ENCODE measurements around the gene DGLUCY.
"Not testable (repeated sequence)": the region's sequence is repeated elsewhere in the genome, so short reads cannot be mapped to it uniquely, and the experiment has no call there.

DGLUCY gene

GRCh38 chr14:91152499-91152898 lies 38.6 kb downstream of the DGLUCY start:
- H3K27me3 ChIP-seq (replicated peaks; ENCODE audit: control insufficient read depth, insufficient read depth, low read length) = no peaks in the 10 kb centered on the region
- TF ChIP-seq CTCF (IDR thresholded peaks at IDR 0.05; ENCODE audit: insufficient read depth, low read length, poor library complexity, severe bottlenecking) = no peak
- no peak overlapping the region for H3K4me3 ChIP-seq (replicated peaks; ENCODE audit: low read depth, low read length)
- no peak for DNase-seq (ENCODE audit: extremely low read depth, insufficient read length)
- peaks cover 6% of the 10 kb centered on the region for H3K36me3 ChIP-seq (ENCODE audit: control insufficient read depth, insufficient read depth, low read length)

- Histone ChIP-seq H3K36me3 (ENCODE audit: control insufficient read depth, insufficient read depth, low read length) (peaks cover 12% of the 10 kb centered on the region), H3K27me3 (replicated peaks; ENCODE audit: control insufficient read depth, insufficient read depth, low read length) (no peaks in the 10 kb centered on the region), H3K4me3 (replicated peaks; ENCODE audit: low read depth, low read length) (no peak overlapping the region)
- TF ChIP-seq CTCF (IDR thresholded peaks at IDR 0.05; ENCODE audit: insufficient read depth, low read length, poor library complexity, severe bottlenecking) = no peak
- DNase-seq (ENCODE audit: extremely low read depth, insufficient read length) = no peak
Observed at GRCh38 chr14:91153360-91153759, 39.5 kb downstream of the DGLUCY start.

GRCh38 chr14:91154851-91155625 lies 41.2 kb downstream of the DGLUCY start:
- TF ChIP-seq CTCF (IDR thresholded peaks at IDR 0.05; ENCODE audit: insufficient read depth, low read length, poor library complexity, severe bottlenecking) = no peak
- H3K27me3 ChIP-seq (replicated peaks; ENCODE audit: control insufficient read depth, insufficient read depth, low read length) = no peaks in the 10 kb centered on the region
- DNase-seq (ENCODE audit: extremely low read depth, insufficient read length) = no peak
- H3K36me3 ChIP-seq (ENCODE audit: control insufficient read depth, insufficient read depth, low read length) = peaks cover 20% of the 10 kb centered on the region
- H3K4me3 ChIP-seq (replicated peaks; ENCODE audit: low read depth, low read length) = no peak overlapping the region

- Histone ChIP-seq H3K36me3 (ENCODE audit: control insufficient read depth, insufficient read depth, low read length) (peaks cover 24% of the 10 kb centered on the region), H3K4me3 (replicated peaks; ENCODE audit: low read depth, low read length) (no peak overlapping the region), H3K27me3 (replicated peaks; ENCODE audit: control insufficient read depth, insufficient read depth, low read length) (no peaks in the 10 kb centered on the region)
- peak; percentile 14 for TF ChIP-seq CTCF (IDR thresholded peaks at IDR 0.05; ENCODE audit: insufficient read depth, low read length, poor library complexity, severe bottlenecking)
- no peak for DNase-seq (ENCODE audit: extremely low read depth, insufficient read length)
Observed at GRCh38 chr14:91155626-91156089, 41.8 kb downstream of the DGLUCY start.

GRCh38 chr14:91156142-91156666 lies 42.3 kb downstream of the DGLUCY start:
- peaks cover 26% of the 10 kb centered on the region for H3K36me3 ChIP-seq (ENCODE audit: control insufficient read depth, insufficient read depth, low read length)
- not testable (repeated sequence) for H3K27me3 ChIP-seq (replicated peaks; ENCODE audit: control insufficient read depth, insufficient read depth, low read length); DNase-seq (ENCODE audit: extremely low read depth, insufficient read length); H3K4me3 ChIP-seq (replicated peaks; ENCODE audit: low read depth, low read length)

GRCh38 chr14:91156877-91157276 lies 43.0 kb downstream of the DGLUCY start:
- not testable (repeated sequence) for H3K27me3 ChIP-seq (replicated peaks; ENCODE audit: control insufficient read depth, insufficient read depth, low read length); H3K4me3 ChIP-seq (replicated peaks; ENCODE audit: low read depth, low read length); DNase-seq (ENCODE audit: extremely low read depth, insufficient read length)
- H3K36me3 ChIP-seq (ENCODE audit: control insufficient read depth, insufficient read depth, low read length) = peaks cover 31% of the 10 kb centered on the region

Measured in GM06990 (cell line).